DOHH2 (cell line): ENCODE results near the gene MFAP5.

Source experiments
- CTCF ChIP-seq: fragments of 200-600 bp; sonication (generic); IDR thresholded peaks from one replicate; pipeline ENCODE4 v1.5.1; 2014; ENCODE audit warnings: antibody characterized with exemption, mild to moderate bottlenecking, low read depth, low read length; ENCODE audit not compliant: poor library complexity, severe bottlenecking
- EZH2phosphoT487 ChIP-seq: fragments of 200-600 bp; sonication (generic); IDR thresholded peaks from 2 replicates; pipeline ENCODE4 v1.6.1; 2017; ENCODE audit warnings: borderline replicate concordance, mild to moderate bottlenecking, antibody characterized with exemption, low read length, moderate library complexity, mixed read lengths

GRCh38 chr12:8695116-8695515, 32.5 kb upstream of the MFAP5 start:
- no peak for TF ChIP-seq CTCF
- TF ChIP-seq EZH2phosphoT487, result no peak
